DMS153 treated with DMSO at 0.1 percent for 48 hours (cell line): ENCODE measurements around the gene TRAPPC1.

Experiments
- DNase-seq: peaks from one replicate; lab custom pipeline; 2025; ENCODE audit not compliant: unreplicated experiment; lab: John Stamatoyannopoulos, UW

The TRAPPC1 gene

DNA sequence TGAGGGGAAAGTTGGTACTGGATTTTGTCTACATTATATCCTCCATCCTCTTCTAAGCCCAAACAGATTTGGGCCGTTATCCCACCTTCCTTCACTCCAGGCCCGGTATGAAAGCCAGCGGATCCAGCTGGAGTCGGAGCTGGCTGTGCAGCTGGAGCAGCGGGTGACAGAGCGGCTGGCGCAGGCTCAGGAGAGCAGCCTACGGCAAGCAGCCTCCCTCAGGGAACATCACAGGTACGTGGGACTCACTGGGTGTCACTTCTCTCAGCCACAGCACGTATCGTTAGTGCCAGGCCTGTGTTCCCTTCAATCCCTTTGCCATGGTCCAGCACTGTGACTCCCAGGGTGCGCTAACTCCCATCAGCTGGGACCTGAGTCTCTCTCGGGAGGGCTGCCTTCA lies 11.5 kb upstream of the TRAPPC1 start:
- DNase-seq: no peak

- DNase-seq: no peak
Measured at GRCh38 chr17:7940743-7941142, 9.0 kb upstream of the TRAPPC1 start.

GRCh38 chr17:7940034-7940433 lies 8.3 kb upstream of the TRAPPC1 start:
- DNase-seq: no peak

GRCh38 chr17:7935859-7936258 lies 4.1 kb upstream of the TRAPPC1 start:
- no peak for DNase-seq

- no peak for DNase-seq
Measured at GRCh38 chr17:7932949-7933348, 1.2 kb upstream of the TRAPPC1 start.

- DNase-seq: no peak
Measured at GRCh38 chr17:7932483-7932891, 741 bp upstream of the TRAPPC1 start.

DNA sequence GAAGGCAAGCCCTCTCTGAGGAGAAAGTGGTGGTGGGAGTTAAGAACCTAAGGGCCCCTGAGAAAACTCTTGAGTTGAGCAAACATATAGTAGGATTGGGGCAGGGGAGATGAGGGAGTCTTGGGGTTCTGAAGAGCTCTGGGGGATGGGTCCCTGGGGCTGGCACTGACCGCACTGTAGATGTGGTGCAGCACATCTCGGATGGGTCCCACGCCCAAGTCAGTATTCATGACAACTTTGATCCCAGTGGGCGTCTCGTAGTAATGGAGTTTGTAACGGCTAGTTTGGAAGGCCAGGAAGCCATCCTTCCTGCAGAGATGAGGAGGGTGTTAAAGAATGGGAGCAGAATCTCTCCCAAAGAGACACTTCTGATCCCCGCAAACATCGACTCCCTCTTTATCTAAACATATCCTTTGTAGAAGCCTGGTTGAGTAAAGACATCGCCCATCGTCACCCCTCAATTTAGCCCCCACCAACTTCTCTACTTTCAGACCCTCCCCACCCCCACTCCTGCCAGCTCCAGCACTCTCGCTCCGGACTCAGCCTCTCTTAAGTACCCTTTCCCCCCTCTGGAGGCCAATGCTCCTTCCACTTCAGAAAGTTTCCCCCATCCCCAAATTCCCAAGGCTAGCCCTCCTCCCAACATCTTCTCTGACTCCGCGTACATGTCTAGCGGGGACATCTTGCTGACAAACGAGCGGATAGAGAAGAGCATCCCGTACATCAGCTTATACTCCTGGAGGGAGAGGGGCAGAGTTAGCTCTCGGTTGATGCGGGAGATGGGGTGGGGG lies 710 bp downstream of the TRAPPC1 start:
- DNase-seq: no peak

- DNase-seq: peak; percentile 3
Measured at GRCh38 chr17:7929158-7930023, 2.4 kb downstream of the TRAPPC1 start, which contains the start of gene KCNAB3. Gene KCNAB3, minus strand, starts transcription at chr17:7929856. Its CDS starts 421 bp downstream, at chr17:7929435.

GRCh38 chr17:7927596-7927995 lies 4.2 kb downstream of the TRAPPC1 start:
- no peak for DNase-seq

DNA sequence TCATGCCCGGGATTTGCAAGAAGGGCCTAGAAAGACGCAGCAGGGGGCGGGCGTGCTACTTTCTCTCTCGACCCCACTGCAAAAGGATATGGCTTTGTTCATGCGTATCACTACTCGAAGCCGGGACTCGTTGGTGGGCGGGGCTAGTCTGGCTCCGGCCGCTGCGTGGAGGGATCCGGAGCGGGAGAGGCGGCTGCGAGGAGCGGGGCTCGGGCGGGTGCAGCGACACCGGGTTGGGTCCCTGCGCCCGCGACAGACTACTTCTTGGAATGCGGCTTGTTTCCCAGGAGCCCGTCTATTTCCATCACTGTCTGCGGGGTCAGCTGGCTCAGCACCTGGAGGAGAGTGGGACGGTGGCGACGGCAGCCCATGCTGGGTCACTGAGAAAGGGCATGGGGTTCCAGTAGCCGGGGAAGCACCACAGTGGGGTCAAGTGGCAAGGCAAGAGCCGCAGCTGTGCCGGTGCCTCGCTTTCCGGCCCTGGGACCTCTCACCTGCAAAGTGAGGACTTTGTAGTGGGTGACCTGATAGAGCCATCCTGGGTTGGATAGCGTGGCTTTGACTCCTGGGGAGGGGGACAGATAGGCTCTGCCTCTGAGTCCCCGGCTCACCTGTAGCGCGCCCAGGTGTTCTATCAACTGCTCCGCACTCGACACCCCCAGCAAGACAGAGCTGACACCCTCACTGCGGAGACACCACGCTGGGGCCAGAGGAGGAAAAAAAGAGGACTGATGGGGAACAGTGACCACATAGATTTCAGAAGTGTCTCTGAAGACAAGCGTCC lies 8.7 kb downstream of the TRAPPC1 start:
- no peak for DNase-seq

DNA sequence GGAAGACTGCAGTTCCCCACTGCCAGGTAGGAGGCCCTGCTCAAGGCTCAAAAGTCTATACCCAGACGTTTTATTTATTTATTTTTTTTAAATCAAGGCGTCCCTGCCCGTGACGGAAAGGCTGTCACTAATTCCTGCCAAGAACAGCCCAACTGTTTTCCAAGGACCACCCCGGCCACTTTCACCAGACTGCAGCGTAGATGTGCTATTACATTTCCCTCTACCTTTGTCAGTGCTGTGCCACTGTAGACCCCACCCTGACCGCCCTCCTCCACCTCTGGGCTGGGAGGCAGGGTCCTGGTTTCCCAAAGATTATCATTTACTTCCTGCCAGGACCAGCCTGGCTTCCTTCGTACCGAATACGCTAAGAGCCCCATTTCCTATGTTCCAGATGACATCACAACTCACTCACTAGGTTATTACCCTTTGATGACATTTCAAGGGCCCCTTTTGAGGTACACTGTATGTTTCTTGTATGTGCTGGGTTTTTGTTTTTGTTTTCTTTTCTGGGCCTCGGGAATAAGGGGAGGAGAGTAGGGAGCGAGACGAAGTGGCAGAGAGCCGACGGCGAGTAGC lies 9.4 kb downstream of the TRAPPC1 start:
- DNase-seq: no peak

GRCh38 chr17:7916808-7917207 lies 14.9 kb downstream of the TRAPPC1 start:
- no peak for DNase-seq

DNA sequence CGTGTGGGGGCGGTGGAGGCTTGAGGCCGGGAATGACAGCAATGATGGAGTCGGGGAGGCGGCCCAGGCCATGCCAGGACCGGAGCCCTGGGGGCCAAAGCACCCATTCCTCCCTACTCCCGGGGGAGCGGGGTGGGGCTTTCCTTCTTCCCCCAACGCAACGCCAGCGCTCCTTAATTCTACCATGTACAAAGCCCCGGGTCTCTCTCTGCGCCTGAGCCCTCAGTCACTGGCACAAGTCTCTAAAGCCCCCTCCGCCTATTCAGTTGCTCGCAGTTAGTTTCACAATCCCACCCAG lies 15.4 kb downstream of the TRAPPC1 start:
- no peak for DNase-seq

DNA sequence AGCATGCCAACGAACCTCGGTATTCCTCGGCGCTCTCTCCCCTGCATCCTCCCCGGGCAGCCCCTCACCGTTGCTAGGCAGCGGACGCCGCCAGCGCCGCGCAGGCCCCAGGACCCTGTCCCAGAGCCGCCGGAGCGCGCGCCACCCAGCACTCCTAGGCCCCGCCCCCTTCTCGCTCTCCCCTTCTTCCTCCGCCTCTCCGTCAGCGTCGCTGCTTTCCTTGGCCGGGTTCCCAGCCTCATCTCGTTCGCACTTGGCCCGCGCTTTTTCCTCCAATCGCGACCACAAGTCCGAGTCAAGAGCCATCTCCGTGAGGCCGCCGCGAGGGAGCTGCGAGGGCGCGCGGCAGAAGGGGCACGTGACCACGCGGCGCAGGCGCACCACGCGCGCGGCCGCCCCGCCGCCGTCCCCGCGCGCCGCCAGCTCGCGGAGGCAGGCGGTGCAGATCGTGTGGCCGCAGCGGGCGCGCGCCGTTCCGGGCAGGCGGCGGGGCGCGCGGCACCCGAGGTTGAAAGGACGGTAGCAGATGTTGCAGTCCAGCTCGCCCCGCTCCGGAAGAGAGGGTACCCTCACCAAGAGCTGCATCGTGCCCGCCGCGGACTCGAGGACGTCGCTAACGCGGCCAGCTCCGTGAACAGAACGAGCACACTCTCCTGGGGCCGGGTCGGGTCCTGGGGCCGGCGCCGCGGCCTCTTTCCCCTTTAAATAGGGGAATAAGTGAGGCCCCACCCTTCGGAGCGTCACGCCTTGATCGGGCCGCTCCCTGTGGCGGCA lies 15.9 kb downstream of the TRAPPC1 start, which contains the start of gene RNF227:
Gene RNF227, minus strand, starts transcription at position 679 of the 774 bp plus-strand sequence. Its CDS starts 94 bp downstream, at position 585.
- DNase-seq: peak; percentile 59

- DNase-seq: peak; percentile 40
Measured at GRCh38 chr17:7915179-7915610, 16.6 kb downstream of the TRAPPC1 start.

GRCh38 chr17:7912927-7913524 lies 18.7 kb downstream of the TRAPPC1 start:
- DNase-seq: no peak

DNA sequence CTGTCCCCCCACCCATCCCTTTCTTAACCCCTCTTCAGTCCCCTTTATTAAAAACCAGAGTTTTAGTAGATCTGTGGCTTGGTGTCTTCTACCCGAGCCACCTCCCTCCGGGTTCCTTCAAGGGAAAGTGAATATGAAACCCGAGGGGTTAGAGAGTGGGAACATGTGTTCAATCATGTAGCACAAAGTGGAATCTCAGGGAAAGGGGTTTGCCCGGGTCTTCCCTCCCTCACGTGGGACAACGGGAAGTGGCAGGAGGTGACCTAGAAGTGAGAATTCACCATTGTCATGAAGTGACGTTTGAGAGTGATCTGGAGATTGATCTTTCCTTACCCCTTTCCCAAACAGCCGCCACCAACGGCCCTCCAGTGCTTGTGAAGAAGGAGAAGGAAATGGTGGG lies 20.6 kb downstream of the TRAPPC1 start:
- DNase-seq: no peak

DNA sequence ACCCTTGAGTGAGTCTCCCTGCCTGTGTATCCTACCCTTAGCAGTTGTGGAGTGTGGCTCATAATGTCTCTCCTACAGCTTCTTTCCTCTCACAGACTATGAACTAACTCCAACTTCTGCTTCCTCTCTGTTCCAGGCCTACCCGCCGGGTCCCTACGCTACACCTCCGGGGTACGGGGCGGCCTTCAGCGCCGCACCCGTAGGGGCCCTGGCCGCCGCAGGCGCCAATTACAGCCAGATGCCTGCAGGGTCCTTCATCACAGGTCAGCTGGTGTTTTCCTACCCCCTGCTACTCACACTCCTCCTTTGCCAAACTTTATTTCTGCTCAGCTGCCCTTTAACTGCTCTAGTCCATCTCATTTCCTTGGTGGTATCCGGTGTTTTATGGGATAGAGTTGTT lies 21.0 kb downstream of the TRAPPC1 start:
- DNase-seq: no peak

- DNase-seq: no peak
Measured at GRCh38 chr17:7910281-7910680, 21.5 kb downstream of the TRAPPC1 start.

- no peak for DNase-seq
Measured at GRCh38 chr17:7909089-7909488, 22.7 kb downstream of the TRAPPC1 start.
